Calu3 (cell line): ENCODE measurements around the gene PTK6. TPM values are rescaled to one million over a fixed set of nuclear protein-coding genes. Genes with fewer than 3 reads are reported as not detected.

Experiments
- BruUV-seq: library from RNA; stranded (reverse); fragments of 400-500 nt; replicated peaks from 2 replicates; lab custom pipeline; 2021; lab: Mats Ljungman, UMichigan
- CTCF ChIA-PET: fragments of 300-600 bp; sonication (Branson Sonifier 250); formaldehyde crosslinking; loops from one replicate; lab custom pipeline; 2022; ENCODE audit warnings: antibody characterized with exemption; lab: Charles Lee
- DNase-seq: peaks from one replicate; pipeline ENCODE4 v3.0.0; 2022
- H3K27ac Mint-ChIP-seq: one replicate; pipeline ENCODE4 v1.8.0; 2022; ENCODE audit warnings: mixed read lengths; ENCODE audit not compliant: unreplicated experiment
- H3K27me3 Mint-ChIP-seq: one replicate; pipeline ENCODE4 v1.8.0; 2022; ENCODE audit warnings: mixed read lengths; ENCODE audit not compliant: unreplicated experiment
- H3K36me3 Mint-ChIP-seq: one replicate; pipeline ENCODE4 v1.8.0; 2022; ENCODE audit warnings: mild to moderate bottlenecking, moderate library complexity, mixed read lengths; ENCODE audit not compliant: insufficient read depth, unreplicated experiment
- H3K4me1 Mint-ChIP-seq: one replicate; pipeline ENCODE4 v1.8.0; 2022; ENCODE audit warnings: mild to moderate bottlenecking, low read depth, mixed read lengths; ENCODE audit not compliant: unreplicated experiment
- H3K4me3 Mint-ChIP-seq: one replicate; pipeline ENCODE4 v1.8.0; 2022; ENCODE audit warnings: mild to moderate bottlenecking, low read depth, moderate library complexity, mixed read lengths; ENCODE audit not compliant: unreplicated experiment
- H3K9me3 Mint-ChIP-seq: one replicate; pipeline ENCODE4 v1.8.0; 2022; ENCODE audit warnings: low read depth, mixed read lengths; ENCODE audit not compliant: unreplicated experiment
- CTCF ChIP-seq: fragments of 200-600 bp; IDR thresholded peaks from one replicate; pipeline ENCODE4 v1.8.0; 2022; ENCODE audit warnings: antibody characterized with exemption; ENCODE audit not compliant: unreplicated experiment
- intact Hi-C: fragments of 100-400 bp; cut with micrococcal nuclease; formaldehyde crosslinking; loops from one replicate; pipeline ENCODE4 v1.10.0; 2022; ENCODE audit not compliant: unreplicated experiment
- total RNA-seq: library from RNA; stranded (reverse); gene quantifications from 2 replicates; pipeline ENCODE4 v1.2.3, GENCODE V29; 2022

The PTK6 gene
- total RNA-seq, 1 experiment from 2014 or later = 15.9 TPM

GRCh38 chr20:63549019-63549418, 11.8 kb upstream of the PTK6 start:
- CTCF ChIA-PET = no interaction called here
- no TSS peak for BruUV-seq
- TF ChIP-seq CTCF = no peak

GRCh38 chr20:63548542-63548941, 11.4 kb upstream of the PTK6 start:
- Mint-ChIP-seq H3K4me1 (peaks cover 22% of the 10 kb centered on the region), H3K27ac (no peak overlapping the region), H3K36me3 (peaks cover 20% of the 10 kb centered on the region), H3K27me3 (peaks cover 17% of the 10 kb centered on the region), H3K9me3 (no peaks in the 10 kb centered on the region), H3K4me3 (no peak overlapping the region)
- no peak for DNase-seq
- CTCF ChIA-PET = interaction anchor here (1.5 kb wide), 1 partner anchor 10 kb away, joined by 6 read pairs; no protein-coding TSS in a partner anchor
- no TSS peak for BruUV-seq
- intact Hi-C loops = no loop called here
- TF ChIP-seq CTCF = no peak

More at GRCh38 chr20:63549019-63549418, 11.8 kb upstream of the PTK6 start:
- intact Hi-C loops = no loop called here
- Mint-ChIP-seq H3K27ac (no peak overlapping the region), H3K36me3 (peaks cover 23% of the 10 kb centered on the region), H3K9me3 (no peaks in the 10 kb centered on the region), H3K27me3 (peaks cover 12% of the 10 kb centered on the region), H3K4me3 (no peak overlapping the region), H3K4me1 (peaks cover 18% of the 10 kb centered on the region)
- DNase-seq = no peak

GRCh38 chr20:63547725-63548480, 10.7 kb upstream of the PTK6 start, which contains the start of gene SRMS:
SRMS (minus strand) TSS chr20:63547749; CDS start chr20:63547463, 286 bp downstream.
- Mint-ChIP-seq H3K4me1 (peaks cover 27% of the 10 kb centered on the region), H3K9me3 (no peaks in the 10 kb centered on the region), H3K36me3 (peaks cover 14% of the 10 kb centered on the region), H3K4me3 (no peak within 1 kb of the TSS), H3K27ac (no peak within 1 kb of the TSS), H3K27me3 (peaks cover 19% of the 10 kb centered on the region)
- intact Hi-C loops = no loop called here
- BruUV-seq = no TSS peak
- no peak for TF ChIP-seq CTCF
- CTCF ChIA-PET = interaction anchor here (1.5 kb wide), 1 partner anchor 10 kb away, joined by 6 read pairs; no protein-coding TSS in a partner anchor
- DNase-seq = no peak

GRCh38 chr20:63546956-63547724, 10.0 kb upstream of the PTK6 start:
- DNase-seq = no peak
- Mint-ChIP-seq H3K9me3 (no peaks in the 10 kb centered on the region), H3K36me3 (peaks cover 6% of the 10 kb centered on the region), H3K27me3 (peaks cover 14% of the 10 kb centered on the region), H3K4me1 (peaks cover 27% of the 10 kb centered on the region), H3K27ac (no peak overlapping the region), H3K4me3 (no peak overlapping the region)
- no peak for TF ChIP-seq CTCF
- CTCF ChIA-PET = interaction anchor here (1.5 kb wide), 1 partner anchor 9 kb away, joined by 6 read pairs; no protein-coding TSS in a partner anchor
- no TSS peak for BruUV-seq
- intact Hi-C loops = no loop called here
